B cell (primary cell): ENCODE measurements around the gene SAMD10. TPM values are rescaled to one million over a fixed set of nuclear protein-coding genes. Genes with fewer than 3 reads are reported as not detected.

Experiments
- ATAC-seq: fragments of 200-7000 bp; cut with Tn5 transposase; one replicate; pipeline ENCODE4 v1.10.0; 2021; ENCODE audit warnings: low read depth, mild to moderate bottlenecking, moderate number of reproducible peaks, moderate library complexity
- CTCF ChIA-PET: fragments of 350-600 bp; sonication (Branson Sonifier 250); formaldehyde crosslinking; loops from one replicate; lab custom pipeline; 2021; ENCODE audit warnings: antibody characterized with exemption, inconsistent platforms; lab: Charles Lee
- POLR2A ChIA-PET: fragments of 350-600 bp; sonication (Branson Sonifier 250); formaldehyde crosslinking; loops from one replicate; lab custom pipeline; 2021; ENCODE audit warnings: antibody characterized with exemption; lab: Charles Lee
- DNase-seq: peaks from one replicate; pipeline ENCODE4 v3.0.0; 2013
- H2AFZ ChIP-seq: 2 replicates; pipeline ENCODE4 v1.6.1; 2012; ENCODE audit warnings: mild to moderate bottlenecking, low read depth, low read length; ENCODE audit not compliant: insufficient read depth, poor library complexity, severe bottlenecking
- H3K27ac ChIP-seq, 2 donors: 1 replicate in 1 of 2; 2 replicates in 1 of 2; pipeline ENCODE4 v1.5.1; 2012 to 2013; ENCODE audit warnings: low read length in 2 of 2, mild to moderate bottlenecking in 2 of 2, moderate library complexity in 1 of 2
- H3K27me3 ChIP-seq, 4 experiments: fragments of 200-600 bp in 1 of 4; sonication (generic) in 1 of 4; replicated peaks in 1 of 4; 1 replicate in 2 of 4; 2 replicates in 2 of 4; pipeline versions ENCODE4 v1.6.1 to v1.7.0; 2013 to 2016; ENCODE audit warnings: low read length in 3 of 4, mild to moderate bottlenecking in 2 of 4, mixed read lengths in 1 of 4, moderate library complexity in 1 of 4; ENCODE audit not compliant: insufficient read depth in 4 of 4, control insufficient read depth in 3 of 4; ENCODE audit errors: control extremely low read depth in 1 of 4
- H3K36me3 ChIP-seq, 2 experiments: replicated peaks in 1 of 2; 1 replicate in 1 of 2; 2 replicates in 1 of 2; pipeline versions ENCODE4 v1.6.1 to v1.7.1; 2013; ENCODE audit warnings: low read length in 1 of 2; ENCODE audit not compliant: insufficient read depth in 2 of 2, control insufficient read depth in 1 of 2; ENCODE audit errors: control extremely low read depth in 1 of 2, extremely low read depth in 1 of 2
- H3K4me1 ChIP-seq, 2 donors: fragments of 200-600 bp in 1 of 2; sonication (generic) in 1 of 2; 1 replicate in 1 of 2; 2 replicates in 1 of 2; pipeline versions ENCODE4 v1.5.1 to v1.6.1; 2013 to 2017; ENCODE audit warnings: low read length in 2 of 2; ENCODE audit not compliant: control insufficient read depth in 2 of 2, insufficient read depth in 2 of 2
- H3K4me2 ChIP-seq: replicated peaks from 2 replicates; pipeline ENCODE3; 2012; ENCODE audit warnings: mild to moderate bottlenecking, low read depth, low read length; ENCODE audit not compliant: poor library complexity, severe bottlenecking
- H3K4me3 ChIP-seq, 5 experiments: fragments of 200-600 bp in 1 of 5; sonication (generic) in 1 of 5; 1 replicate in 3 of 5; 2 replicates in 2 of 5; pipeline versions ENCODE4 v1.5.1 to v1.7.0; 2011 to 2016; ENCODE audit warnings: low read length in 4 of 5, mild to moderate bottlenecking in 4 of 5, low read depth in 2 of 5, control low read depth in 1 of 5, moderate library complexity in 1 of 5; ENCODE audit not compliant: insufficient read depth in 1 of 5; ENCODE audit errors: control extremely low read depth in 1 of 5, extremely low read depth in 1 of 5
- H3K79me2 ChIP-seq: fragments of 200-600 bp; sonication (generic); one replicate; pipeline ENCODE4 v1.6.0; 2016; ENCODE audit warnings: low read length; ENCODE audit not compliant: control insufficient read depth, insufficient read depth
- H3K9ac ChIP-seq: fragments of 200-600 bp; sonication (generic); 2 replicates; pipeline ENCODE4 v1.6.1; 2017; ENCODE audit warnings: mild to moderate bottlenecking, low read length, moderate library complexity
- H3K9me3 ChIP-seq, 3 donors: one replicate each; pipeline versions ENCODE4 v1.6.1 to v1.7.1; 2013; ENCODE audit warnings: low read length in 2 of 3; ENCODE audit not compliant: control insufficient read depth in 2 of 3, insufficient read depth in 1 of 3; ENCODE audit errors: control extremely low read depth in 1 of 3
- H4K20me1 ChIP-seq: 2 replicates; pipeline ENCODE4 v1.6.0; 2012; ENCODE audit warnings: mild to moderate bottlenecking, low read length; ENCODE audit not compliant: insufficient read depth, control insufficient read depth, poor library complexity, severe bottlenecking
- H3K27ac Mint-ChIP-seq: one replicate; pipeline ENCODE4 v1.8.0; 2021; ENCODE audit warnings: mixed read lengths
- H3K27me3 Mint-ChIP-seq: one replicate; pipeline ENCODE4 v1.8.0; 2021; ENCODE audit warnings: mixed read lengths
- H3K4me1 Mint-ChIP-seq: one replicate; pipeline ENCODE4 v1.8.0; 2021; ENCODE audit warnings: mixed read lengths
- H3K4me3 Mint-ChIP-seq: one replicate; pipeline ENCODE4 v1.8.0; 2021; ENCODE audit warnings: mixed read lengths
- H3K9me3 Mint-ChIP-seq: one replicate; pipeline ENCODE4 v1.8.0; 2022; ENCODE audit warnings: mixed read lengths; ENCODE audit not compliant: insufficient read depth
- CTCF ChIP-seq: fragments of 200-600 bp; IDR thresholded peaks from one replicate; pipeline ENCODE4 v1.8.0; 2022; ENCODE audit warnings: antibody characterized with exemption, mild to moderate bottlenecking
- EZH2 ChIP-seq: IDR thresholded peaks from 2 replicates; pipeline ENCODE4 v1.6.1; 2012; ENCODE audit warnings: borderline replicate concordance, low read depth, mild to moderate bottlenecking, moderate library complexity, low read length; ENCODE audit not compliant: insufficient read depth, poor library complexity, severe bottlenecking
- WGBS: methylation state at CpG from one replicate; pipeline ENCODE4 v1.1.5; 2013; ENCODE audit warnings: missing lambda C conversion rate; ENCODE audit not compliant: insufficient coverage; 5-methylcytosine and 5-hydroxymethylcytosine counted together
- intact Hi-C: fragments of 100-400 bp; cut with micrococcal nuclease; formaldehyde crosslinking; loops from one replicate; pipeline ENCODE4 v1.10.0; 2022
- polyA plus RNA-seq: library from polyadenylated mRNA; depleted of rRNA; stranded (reverse); fragments of >200 nt; gene quantifications from 2 replicates; pipeline ENCODE4 v1.2.3, GENCODE V29; 2012
- total RNA-seq, 2 donors: library from RNA; stranded (reverse); fragments of 120-200 nt in 1 of 2; gene quantifications; 1 replicate in 1 of 2; 2 replicates in 1 of 2; pipeline versions ENCODE4 v1.2.3 to v1.2.4, GENCODE V29; 2013 to 2022

SAMD10 gene
- total and polyA plus RNA-seq, 2 donors (not counting 1 experiment from before 2014, with no cell fraction given) = 12.7 to 34.2 TPM

- no peak overlapping the region for H3K27ac Mint-ChIP-seq
- intact Hi-C loops = no loop called here
- no peak for DNase-seq
- H3K4me3 Mint-ChIP-seq = no peak overlapping the region
- H3K79me2 ChIP-seq = no peaks in the 10 kb centered on the region
- no peak for ATAC-seq
- WGBS = 98% methylated on average over 24 of the region's 27 CpGs
- H2AFZ ChIP-seq = no peak overlapping the region
- CTCF ChIA-PET = no interaction called here
- no peak for TF ChIP-seq EZH2
- TF ChIP-seq CTCF = no peak
- H3K27me3 Mint-ChIP-seq = no peaks in the 10 kb centered on the region
- no peaks in the 10 kb centered on the region for H3K27me3 ChIP-seq
- no peak overlapping the region for H3K4me3 ChIP-seq
- H3K4me1 ChIP-seq = peaks cover 11 to 14% of the 10 kb centered on the region in 2 donors
- H3K9ac ChIP-seq = no peak overlapping the region
- H3K27ac ChIP-seq = no peak overlapping the region
- peaks cover 0 to 12% of the 10 kb centered on the region in 2 experiments for H3K36me3 ChIP-seq
- no peak overlapping the region for H3K4me2 ChIP-seq
- H3K9me3 ChIP-seq = peaks cover 0 to 29% (median 0%) of the 10 kb centered on the region in 3 donors
- H3K4me1 Mint-ChIP-seq = peaks cover 15% of the 10 kb centered on the region
- H3K9me3 Mint-ChIP-seq = no peaks in the 10 kb centered on the region
- no peaks in the 10 kb centered on the region for H4K20me1 ChIP-seq
- POLR2A ChIA-PET = no interaction called here
These were observed 13.1 kb downstream of the SAMD10 start for GRCh38 chr20:63966172-63966943.

GRCh38 chr20:63964412-63964811 lies 15.0 kb downstream of the SAMD10 start:
- Mint-ChIP-seq H3K4me3 (no peak overlapping the region), H3K9me3 (no peaks in the 10 kb centered on the region), H3K4me1 (peaks cover 10% of the 10 kb centered on the region), H3K27ac (no peak overlapping the region), H3K27me3 (no peaks in the 10 kb centered on the region)
- Histone ChIP-seq H3K9ac (no peak overlapping the region), H3K9me3 (peaks cover 0 to 29% (median 0%) of the 10 kb centered on the region in 3 donors), H3K4me3 (no peak overlapping the region), H3K36me3 (peaks cover 0 to 12% of the 10 kb centered on the region in 2 experiments), H4K20me1 (no peaks in the 10 kb centered on the region), H3K4me1 (peaks cover 6 to 8% of the 10 kb centered on the region in 2 donors), H3K27me3 (no peaks in the 10 kb centered on the region), H3K4me2 (no peak overlapping the region), H2AFZ (no peak overlapping the region), H3K79me2 (no peaks in the 10 kb centered on the region), H3K27ac (no peak overlapping the region)
- 98% methylated on average over 14 of the region's 16 CpGs for WGBS
- ATAC-seq = no peak
- ChIA-PET POLR2A (no interaction called here), CTCF (interaction anchor here (0.9 kb wide), 1 partner anchor 10 kb away, joined by 5 read pairs; no protein-coding TSS in a partner anchor)
- intact Hi-C loops = no loop called here
- DNase-seq = no peak
- TF ChIP-seq CTCF (no peak), EZH2 (no peak)
